ENCODE measurements around the gene TENT4B.

The TENT4B gene

DNA sequence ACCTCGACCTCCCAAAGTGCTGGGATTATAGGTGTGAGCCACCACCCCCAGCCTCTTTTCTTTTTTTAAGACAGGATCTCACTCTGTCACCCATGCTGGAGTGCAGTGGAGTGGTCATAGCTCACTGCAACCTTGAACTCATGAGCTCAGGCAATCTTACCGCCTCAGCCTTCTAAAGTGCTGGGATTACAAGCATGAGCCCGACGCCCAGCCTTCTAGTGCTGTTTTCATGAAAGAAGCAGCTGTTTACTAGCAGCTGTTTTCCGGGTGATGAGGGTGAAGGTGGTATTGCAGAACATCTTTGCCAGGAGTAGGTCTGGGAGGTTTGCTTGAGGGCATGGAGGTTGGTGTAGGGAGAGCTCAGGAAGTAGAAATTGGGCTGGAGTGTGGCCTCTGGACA lies 115.2 kb downstream of the TENT4B start:
- no peak for DNase-seq (ENCODE audit: low read depth in 2 of 3, low spot score in 1 of 3)

DNA sequence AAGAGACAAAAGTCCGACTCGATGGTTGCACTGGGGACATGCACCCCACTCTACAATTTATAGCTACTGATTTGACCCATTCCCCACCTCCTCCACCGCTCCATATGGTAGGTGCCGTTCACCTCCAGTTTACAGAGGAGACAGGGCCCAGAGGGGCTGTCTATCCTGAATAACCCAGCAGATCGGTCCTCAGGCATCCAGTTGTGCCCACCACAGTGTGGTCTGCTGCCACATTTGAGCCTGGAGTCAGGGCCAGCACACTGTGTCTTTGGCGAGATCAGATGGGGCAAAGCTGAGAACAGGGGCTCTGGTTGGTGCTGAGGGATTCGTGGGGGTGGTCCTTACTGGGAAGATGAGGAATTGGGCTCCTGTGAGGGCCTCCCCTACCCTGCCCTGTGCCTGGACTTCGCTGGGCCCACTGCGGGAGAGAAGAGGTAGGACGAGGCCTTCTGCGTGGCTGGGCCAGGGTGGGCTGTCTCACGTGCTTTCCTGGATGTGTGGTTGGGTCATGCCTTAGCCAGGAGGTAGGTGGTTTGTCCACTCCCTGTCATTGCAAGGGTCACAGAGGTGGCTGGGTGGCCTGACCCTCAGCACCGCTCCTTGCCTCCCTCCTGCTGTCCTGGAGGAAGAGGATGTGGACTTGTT lies 116.1 kb downstream of the TENT4B start:
- DNase-seq (ENCODE audit: low read depth in 2 of 3, low spot score in 1 of 3): no peak

DNA sequence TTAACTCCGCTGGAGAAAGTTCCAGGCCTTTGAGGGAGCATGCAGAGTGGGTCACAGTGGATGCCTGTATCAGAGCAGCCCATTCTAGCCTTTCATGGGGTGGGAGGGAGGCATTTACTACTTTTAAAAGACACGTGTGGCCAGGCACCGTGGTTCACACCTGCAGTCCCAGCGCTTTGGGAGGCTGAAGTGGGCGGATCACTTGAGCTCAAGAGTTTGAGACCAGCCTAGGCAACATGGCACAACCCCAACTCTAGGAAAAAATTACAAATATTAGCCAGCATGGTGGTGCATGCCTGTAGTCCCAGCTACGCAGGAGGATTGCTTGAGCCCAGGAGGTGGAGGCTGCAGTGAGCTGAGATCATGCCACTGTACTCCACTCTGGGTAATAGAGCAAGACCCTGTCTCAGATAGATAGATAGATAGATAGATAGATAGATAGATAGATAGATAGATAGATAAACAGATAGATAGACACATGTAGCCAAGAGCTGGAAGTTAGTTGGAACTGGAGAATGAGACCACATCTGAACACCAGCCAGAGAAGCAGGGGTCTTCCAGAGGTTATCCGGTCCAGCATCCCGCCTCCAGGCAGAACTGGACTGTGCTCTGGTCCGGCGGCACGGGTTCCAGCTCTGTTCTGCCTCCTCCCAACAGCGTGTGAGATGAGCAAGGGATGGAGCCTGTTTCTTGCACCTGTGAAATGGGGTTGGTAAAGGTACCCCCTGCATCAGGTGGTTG lies 116.8 kb downstream of the TENT4B start:
- no peak for DNase-seq (ENCODE audit: low read depth in 2 of 3, low spot score in 1 of 3)

DNA sequence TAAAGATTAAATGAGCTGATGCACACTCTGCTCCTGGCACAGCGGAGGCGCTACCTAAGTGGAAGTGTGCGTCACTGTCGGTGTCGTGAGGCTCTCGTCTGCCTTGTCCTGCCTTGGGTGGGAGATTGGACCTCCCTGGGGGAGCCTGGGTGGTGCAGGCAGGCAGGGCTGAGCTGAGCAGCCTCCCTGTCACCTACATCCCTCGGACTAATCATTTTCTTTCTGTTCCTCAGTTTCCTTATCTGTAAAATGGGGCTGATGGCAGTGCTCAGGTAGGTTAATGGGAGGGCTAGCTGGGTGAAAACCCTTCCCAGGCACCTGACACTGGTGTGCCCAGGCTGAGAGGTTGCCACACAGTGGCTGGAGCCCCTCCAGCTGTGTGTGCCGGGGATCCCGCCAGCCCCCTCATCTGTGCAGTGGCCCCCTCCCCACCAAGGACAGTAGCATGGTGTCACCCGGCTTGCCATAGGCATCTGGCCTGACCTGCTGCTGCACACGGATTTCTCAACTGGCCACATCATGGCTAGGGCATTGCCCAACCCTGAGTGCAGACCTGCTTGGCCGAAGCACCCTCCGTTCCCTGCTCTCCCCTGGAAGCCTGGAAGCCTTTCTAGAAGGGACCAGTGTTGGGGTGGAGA lies 117.5 kb downstream of the TENT4B start:
- no peak for DNase-seq (ENCODE audit: low read depth in 2 of 3, low spot score in 1 of 3)

DNA sequence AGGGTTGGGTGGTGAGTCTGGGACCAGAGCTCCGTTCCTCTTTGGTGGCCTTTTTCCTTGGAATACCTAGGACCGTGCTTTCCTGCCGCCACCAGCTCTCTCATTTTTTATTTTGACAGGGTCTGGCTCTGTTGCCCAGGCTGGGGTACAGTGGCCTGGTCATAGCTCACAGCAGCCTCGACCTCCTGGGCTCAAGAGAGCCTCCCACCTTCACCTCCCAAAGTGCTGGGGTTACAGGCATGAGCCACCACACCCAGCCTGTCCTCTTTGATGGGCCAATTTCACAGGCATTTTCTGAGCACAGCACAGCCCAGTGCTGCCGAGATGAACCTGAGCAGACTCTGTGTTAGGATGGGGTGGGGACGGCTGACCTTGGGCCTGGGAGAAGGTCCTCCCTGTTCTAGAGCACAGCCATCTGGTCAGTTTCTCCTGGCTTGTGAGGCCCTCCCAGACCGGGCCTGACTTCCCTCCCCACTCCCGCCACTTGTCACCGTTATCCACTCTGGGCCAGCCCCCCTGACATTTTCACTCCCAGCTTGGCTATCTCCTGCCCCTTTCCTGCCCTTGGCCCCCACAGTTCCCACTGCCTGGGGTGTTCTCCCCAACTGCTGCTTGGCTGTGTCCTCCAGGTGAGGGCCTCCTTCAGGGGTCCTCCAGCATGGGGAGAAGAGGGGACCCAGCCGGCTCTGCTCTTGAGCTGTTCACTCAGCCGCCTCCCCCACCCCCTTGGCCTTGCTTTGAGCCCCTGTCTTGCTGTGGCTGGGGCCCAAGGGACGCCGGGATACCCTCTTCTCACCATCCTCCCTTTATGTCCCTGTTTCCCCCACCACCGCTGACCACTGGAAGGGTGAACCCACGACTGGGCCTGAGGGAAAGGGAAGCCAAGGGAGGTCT lies 118.3 kb downstream of the TENT4B start:
- no peak for DNase-seq (ENCODE audit: low read depth in 2 of 3, low spot score in 1 of 3)

DNA sequence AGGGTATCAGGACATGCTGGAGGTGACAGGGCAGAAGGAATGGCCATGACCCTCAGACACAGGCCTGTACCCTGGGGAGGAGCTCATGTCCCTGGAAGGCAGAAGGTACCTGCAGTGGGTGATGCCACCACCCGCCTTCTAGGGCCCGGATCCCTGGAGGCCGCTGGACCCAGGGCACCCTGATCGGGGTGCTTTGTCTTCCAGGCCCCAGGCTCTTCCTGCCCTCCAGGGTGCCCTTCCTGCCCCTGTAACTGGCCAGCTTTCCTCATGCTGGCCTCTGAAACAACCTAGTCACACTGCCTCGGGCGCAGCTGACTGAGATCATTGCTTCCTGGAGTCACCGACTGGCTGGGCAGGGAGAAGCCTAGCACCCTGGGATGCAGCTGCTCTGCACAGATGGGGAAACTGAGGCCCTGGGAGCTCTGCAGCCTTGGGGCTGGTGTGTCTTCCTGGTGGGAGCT lies 119.0 kb downstream of the TENT4B start:
- DNase-seq (ENCODE audit: low read depth in 2 of 3, low spot score in 1 of 3): no peak

DNA sequence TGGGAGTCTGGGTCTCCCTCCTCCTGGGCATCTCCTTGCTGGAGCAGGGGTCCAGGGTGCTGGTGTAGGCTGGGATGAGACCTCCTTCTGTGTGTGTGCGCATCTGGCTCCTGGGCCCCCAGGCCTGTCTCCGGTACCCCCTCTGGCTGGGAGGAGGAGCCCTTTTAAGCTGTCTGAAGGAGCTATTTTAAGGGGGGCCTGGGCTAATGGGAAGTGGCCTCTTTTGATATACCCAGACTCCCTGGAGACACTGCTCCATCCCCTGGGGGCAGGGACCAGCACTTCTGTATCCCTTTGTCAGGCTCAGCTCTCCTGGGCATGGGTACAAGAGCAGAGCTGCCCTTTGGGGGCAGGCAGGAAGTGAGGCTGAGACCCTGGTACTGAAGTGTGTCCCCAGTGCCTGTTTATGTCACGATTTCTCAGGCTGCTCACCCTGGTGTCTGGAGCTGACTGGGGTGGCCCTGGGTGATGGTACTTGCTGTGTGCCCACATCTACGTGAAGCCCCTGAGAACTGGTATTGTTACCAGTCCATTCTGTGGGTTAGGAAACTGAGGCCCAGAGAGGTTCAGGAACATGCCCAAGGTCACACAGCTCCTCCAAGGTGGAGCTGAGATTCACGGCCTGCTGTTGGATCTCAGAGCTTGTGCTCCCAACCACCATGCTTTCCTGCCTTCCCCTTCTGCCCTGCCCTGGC lies 119.7 kb downstream of the TENT4B start:
- DNase-seq (ENCODE audit: low read depth in 2 of 3, low spot score in 1 of 3): no peak

DNA sequence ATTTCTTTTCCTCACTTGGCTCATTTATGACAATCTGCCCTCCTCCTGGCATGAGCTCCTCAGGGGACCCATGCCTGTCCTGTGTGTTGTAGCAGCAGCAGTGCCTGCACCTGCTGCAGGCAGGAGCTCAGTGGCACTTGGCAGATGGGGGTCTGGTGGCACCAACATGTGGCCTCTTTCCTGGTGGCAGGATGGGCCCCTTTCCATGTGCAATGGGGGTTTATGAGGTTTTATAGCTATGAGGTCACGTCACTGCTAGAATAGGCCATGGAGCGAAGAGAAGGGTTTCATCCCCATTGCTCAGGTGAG lies 120.2 kb downstream of the TENT4B start:
- no peak for DNase-seq (ENCODE audit: low read depth in 2 of 3, low spot score in 1 of 3)

DNA sequence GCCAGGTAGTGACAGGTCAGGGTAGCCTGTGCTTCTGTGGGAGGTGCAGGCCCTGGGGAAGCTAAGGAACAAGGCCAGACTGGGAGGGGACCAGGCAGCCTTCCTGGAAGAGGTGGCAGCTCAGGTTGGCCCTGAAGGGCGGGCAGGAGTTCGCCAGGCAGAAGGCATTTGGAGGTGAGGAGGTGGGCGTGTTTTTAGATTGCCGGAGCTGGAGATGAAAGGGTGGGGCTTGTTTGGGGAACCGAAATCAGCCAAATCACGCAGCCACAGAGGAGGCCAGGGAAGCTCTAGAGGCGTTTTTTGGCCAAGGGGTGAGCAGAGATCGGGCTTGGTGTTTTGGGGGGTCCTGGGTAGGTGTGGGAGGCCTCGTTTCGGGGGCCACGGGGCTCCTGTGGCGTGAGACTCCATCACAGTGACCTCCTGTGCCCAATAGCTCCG lies 120.8 kb downstream of the TENT4B start:
- no peak for DNase-seq (ENCODE audit: low read depth in 2 of 3, low spot score in 1 of 3)

DNA sequence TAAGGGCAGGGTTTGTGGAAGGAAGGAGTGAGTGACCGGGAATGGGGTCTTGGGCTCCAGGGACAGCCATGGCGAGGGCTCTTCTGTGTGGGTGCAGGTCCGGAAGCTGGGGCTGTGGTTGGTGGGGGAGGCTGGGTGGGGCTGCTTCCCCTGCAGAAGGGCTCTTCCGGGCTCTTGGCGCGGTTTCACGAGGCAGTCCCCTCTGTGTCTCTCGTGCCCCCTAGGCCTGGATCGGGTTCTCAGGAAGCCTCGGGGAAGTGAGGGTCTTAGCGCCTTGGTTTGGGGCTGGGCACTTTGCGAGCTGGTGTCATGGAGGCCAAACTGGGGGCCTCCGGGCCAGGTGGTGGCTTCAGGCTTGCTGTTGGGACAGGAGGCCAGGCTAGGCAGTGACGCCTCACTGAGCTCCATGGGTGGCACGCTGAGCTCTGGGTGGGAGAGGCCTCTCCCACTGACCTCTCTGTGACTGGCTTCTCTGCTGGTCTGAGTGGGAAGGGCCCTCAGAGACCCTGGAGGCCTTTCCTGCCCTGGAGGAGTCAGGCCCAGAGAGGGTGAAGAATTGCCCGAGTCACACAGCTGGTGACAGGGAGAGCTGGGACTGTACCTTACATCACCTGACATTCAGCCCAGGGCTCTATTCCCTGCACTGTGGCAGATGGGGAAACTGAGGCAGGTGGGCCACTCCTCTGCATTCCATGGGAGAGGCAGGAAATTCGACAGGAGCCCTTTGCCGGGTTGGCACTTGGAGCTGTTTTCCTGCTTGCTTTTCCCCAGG lies 121.4 kb downstream of the TENT4B start:
- DNase-seq (ENCODE audit: low read depth in 2 of 3, low spot score in 1 of 3): no peak

DNA sequence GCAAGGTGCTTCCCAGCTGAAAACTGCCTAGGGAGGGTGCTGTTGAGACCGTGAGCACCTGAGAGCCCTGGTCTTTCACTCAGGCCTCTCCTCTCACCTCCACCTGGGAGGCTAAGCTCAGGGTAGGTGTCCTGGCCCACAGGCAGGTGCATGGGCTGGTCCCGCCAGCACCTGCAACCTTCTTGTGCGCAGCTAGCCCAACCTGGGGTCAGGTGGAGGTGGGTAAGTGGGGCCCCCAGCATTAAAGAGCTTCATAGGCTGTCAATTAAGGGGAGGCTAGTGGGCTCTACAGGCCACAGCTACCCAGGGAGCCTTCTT lies 122.0 kb downstream of the TENT4B start:
- DNase-seq (ENCODE audit: low read depth in 2 of 3, low spot score in 1 of 3): no peak

DNA sequence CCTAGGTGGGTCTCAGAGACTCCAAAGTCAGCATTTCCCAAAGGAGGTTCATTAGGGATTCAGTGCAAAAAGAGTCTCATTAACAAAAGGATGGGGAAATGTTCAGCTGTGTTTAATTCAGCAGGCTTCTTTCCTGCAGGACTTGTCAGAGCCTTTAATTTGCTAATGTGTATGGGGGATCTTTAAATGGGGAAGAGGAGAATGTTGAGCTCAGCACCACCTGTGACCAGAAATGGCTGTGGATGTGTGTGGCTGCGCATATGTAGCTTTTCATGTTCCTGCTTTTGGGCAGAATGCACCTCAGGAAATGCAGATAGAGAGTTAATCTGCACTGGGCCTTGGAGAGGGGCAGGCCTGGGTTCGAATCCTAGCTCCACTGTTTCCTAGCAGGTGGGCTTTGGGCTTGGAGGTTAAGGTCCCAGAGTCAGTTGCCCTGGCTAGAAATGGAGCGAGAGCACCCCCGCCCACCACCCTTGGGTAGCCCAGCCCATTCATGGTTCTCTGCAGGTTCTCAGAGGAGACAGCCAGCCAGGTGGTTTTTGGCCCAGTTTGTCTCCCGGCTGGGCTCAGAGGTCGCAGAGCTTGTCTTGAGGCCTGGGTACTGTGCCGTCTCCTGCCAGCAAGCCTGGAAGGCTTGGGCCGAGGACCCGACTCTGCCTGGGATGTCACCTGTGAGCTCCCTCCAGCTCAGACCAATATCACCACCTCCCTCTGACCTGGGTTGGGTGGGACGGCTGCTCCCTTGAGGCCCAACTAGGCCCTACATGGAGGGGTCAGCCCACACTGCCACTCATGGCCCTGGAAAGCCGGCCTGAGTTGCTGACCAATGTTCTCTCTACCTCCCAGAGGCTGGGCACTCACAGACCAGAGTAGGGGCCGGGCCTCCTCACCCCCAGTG lies 122.6 kb downstream of the TENT4B start:
- DNase-seq (ENCODE audit: low read depth in 2 of 3, low spot score in 1 of 3): no peak

DNA sequence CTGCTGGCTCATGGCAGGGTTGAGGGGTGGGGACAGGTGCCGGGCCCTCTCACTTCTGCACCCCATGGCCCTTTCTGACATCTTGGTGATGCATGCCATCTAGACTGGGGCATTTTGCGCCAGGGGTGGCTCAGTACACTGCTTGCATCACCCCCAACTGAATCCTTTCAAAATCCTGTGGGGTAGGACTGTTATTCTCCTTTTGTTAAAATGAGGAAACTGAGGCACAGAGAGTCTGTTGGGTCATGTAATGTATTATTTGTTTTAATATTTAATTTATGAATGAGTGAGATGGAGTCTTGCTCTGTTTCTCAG lies 123.2 kb downstream of the TENT4B start:
- DNase-seq (ENCODE audit: low read depth in 2 of 3, low spot score in 1 of 3): no peak

DNA sequence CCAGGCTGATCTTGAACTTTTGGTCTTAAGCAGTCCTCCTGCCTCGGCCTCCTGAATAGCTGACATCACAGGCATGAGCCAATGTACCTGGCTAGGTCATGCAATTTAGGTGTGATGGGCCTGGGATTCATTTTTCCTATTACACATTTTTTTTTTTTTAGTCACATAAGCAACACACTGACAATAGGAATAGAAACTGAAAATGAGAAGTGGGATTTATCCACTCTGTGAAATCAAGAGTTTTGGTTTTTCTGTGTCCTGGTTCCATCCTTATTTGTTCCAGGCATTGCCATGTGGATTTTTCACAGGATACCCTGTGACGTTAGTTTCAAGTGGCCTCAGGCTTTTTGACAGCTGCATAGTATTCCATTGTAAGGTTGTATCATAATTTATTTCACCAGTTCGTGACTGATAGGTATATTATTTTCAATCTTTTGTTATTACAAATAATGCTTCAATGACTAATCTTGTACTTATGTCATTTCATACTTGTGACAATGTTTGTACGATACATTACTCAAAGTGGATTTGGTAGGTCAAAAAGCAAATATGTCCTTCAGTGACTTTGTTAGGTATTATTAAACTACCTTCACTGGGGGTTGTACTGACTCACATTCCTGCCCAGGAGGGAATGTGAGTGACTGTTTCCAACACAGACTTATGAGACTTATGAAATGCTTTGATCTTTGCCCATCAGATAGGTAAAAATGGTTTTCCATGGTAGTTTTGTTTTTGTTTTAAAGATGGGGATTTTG lies 123.9 kb downstream of the TENT4B start:
- no peak for DNase-seq (ENCODE audit: low read depth in 2 of 3, low spot score in 1 of 3)

DNA sequence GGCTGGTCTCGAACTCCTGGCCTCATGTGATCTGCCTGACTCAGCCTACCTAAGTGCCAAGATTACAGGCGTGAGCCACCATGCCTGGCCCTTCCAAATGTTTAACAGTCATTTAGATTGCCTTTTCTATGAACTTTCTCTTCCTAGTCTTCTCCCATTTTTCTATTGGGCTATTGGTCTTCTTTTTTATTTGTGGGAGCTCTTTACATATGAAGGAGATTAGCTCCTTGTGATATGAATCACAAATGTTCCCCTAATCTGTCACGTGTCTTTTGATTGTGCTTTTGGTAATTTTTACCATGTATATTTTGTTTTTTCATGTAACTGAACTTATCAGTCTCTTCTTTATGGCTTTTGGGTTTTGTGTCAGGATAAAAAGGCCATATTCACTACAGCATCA lies 125.1 kb downstream of the TENT4B start:
- no peak for DNase-seq (ENCODE audit: low read depth in 2 of 3, low spot score in 1 of 3)

DNA sequence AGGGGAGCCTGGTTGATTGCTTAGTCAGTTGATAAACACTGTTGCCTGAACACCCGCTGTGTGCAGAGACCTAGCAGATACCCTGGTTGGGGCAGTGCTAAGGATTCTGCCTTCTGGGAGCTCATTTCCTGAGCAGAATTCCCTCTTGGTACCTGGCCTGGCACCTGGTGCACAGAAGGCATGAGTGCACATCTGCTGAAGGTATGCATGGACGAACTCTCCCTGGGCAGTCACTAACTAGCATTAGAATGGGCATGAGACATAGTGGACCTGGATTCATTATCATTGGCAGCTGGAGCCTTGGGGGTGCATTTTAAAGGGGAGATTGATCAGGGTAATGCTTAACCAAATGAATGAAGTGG lies 126.4 kb downstream of the TENT4B start:
- no peak for DNase-seq (ENCODE audit: low read depth in 2 of 3, low spot score in 1 of 3)

DNA sequence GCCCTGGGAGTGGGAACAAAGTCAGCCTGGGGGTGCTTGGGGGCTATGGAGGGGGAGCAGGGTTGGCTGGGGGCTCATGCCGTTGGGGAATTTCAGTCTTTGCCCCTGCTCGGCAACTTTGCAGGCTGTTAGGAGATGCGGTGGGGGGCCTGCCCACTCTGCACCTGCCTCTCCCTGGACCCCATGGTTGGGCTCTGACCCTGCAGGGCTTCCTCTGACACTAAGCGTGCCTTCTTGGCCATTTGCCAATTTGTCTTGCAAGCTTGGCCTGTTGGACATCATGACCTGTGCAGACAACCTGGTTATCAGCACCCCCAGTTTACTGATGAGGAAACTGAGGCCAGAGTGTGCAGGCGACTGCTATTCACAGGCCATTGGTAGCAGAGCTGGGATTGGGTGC lies 127.8 kb downstream of the TENT4B start:
- no peak for DNase-seq (ENCODE audit: low read depth in 2 of 3, low spot score in 1 of 3)
